H1 (cell line): ENCODE measurements around the gene DIP2C. TPM values are rescaled to one million over a fixed set of nuclear protein-coding genes. Genes with fewer than 3 reads are reported as not detected.
A peak's percentile ranks its signal among the peaks of the same experiment; 100 is the strongest.

Source experiments
- CTCF ChIA-PET: fragments of 300-600 bp; sonication (Branson Sonifier 250); formaldehyde crosslinking; loops from one replicate; lab custom pipeline; 2021; ENCODE audit not compliant: partially characterized antibody; lab: Charles Lee
- POLR2A ChIA-PET: fragments of 300-600 bp; sonication (Branson Sonifier 250); formaldehyde crosslinking; loops from one replicate; lab custom pipeline; 2021; ENCODE audit warnings: inconsistent platforms; ENCODE audit not compliant: partially characterized antibody; lab: Charles Lee
- DNase-seq, 2 experiments: peaks; one replicate each; pipeline versions ENCODE4 v3.0.0 to v3.0.0-alpha.2; 2010 to 2022; ENCODE audit warnings: low spot score in 2 of 2, low read depth in 1 of 2, mixed read lengths in 1 of 2
- FAIRE-seq: peaks from 2 replicates; lab custom pipeline; 2011; peaks lifted over from hg19 to GRCh38; lab: Jason Lieb, UNC
- H2AFZ ChIP-seq: 2 replicates; pipeline ENCODE4 v1.8.1; 2012; ENCODE audit warnings: low read length, inconsistent platforms
- H2AK5ac ChIP-seq: 2 replicates; pipeline ENCODE4 v1.6.1; 2013; ENCODE audit warnings: low read depth, low read length
- H2BK120ac ChIP-seq: replicated peaks from 2 replicates; pipeline ENCODE3; 2013; ENCODE audit warnings: low read depth, low read length, inconsistent platforms
- H2BK12ac ChIP-seq: 2 replicates; pipeline ENCODE4 v1.6.1; 2013; ENCODE audit warnings: low read depth, low read length
- H2BK15ac ChIP-seq: 2 replicates; pipeline ENCODE4 v1.6.1; 2013; ENCODE audit warnings: low read length
- H2BK20ac ChIP-seq: 2 replicates; pipeline ENCODE4 v1.6.1; 2013; ENCODE audit warnings: low read length
- H2BK5ac ChIP-seq: 2 replicates; pipeline ENCODE4 v1.6.1; 2013; ENCODE audit warnings: low read depth, low read length
- H3K14ac ChIP-seq: 2 replicates; pipeline ENCODE4 v1.6.1; 2013; ENCODE audit warnings: inconsistent platforms; ENCODE audit not compliant: insufficient read length
- H3K18ac ChIP-seq: 2 replicates; pipeline ENCODE4 v1.6.1; 2013; ENCODE audit warnings: low read length; ENCODE audit errors: extremely low read depth
- H3K23ac ChIP-seq: 2 replicates; pipeline ENCODE4 v1.6.1; 2013; ENCODE audit warnings: inconsistent platforms; ENCODE audit not compliant: insufficient read length
- H3K23me2 ChIP-seq: 2 replicates; pipeline ENCODE4 v1.6.1; 2013; ENCODE audit warnings: low read depth, low read length
- H3K27ac ChIP-seq: 2 replicates; pipeline ENCODE4 v1.6.1; 2011; ENCODE audit warnings: low read depth, low read length, inconsistent platforms
- H3K27me3 ChIP-seq, 4 experiments: replicated peaks in 1 of 4; 1 replicate in 1 of 4; 2 replicates in 3 of 4; pipeline versions ENCODE4 v1.6.1 to v1.8.1; 2011 to 2013; ENCODE audit warnings: low read length in 3 of 4, mild to moderate bottlenecking in 3 of 4, inconsistent platforms in 2 of 4, mixed read lengths in 2 of 4, moderate library complexity in 1 of 4; ENCODE audit not compliant: control insufficient read depth in 3 of 4, insufficient read depth in 3 of 4; ENCODE audit errors: extremely low read depth in 1 of 4
- H3K36me3 ChIP-seq, 4 experiments: 2 replicates each; pipeline versions ENCODE4 v1.6.1 to v1.8.1; 2011 to 2013; ENCODE audit warnings: mild to moderate bottlenecking in 4 of 4, low read length in 3 of 4, moderate library complexity in 2 of 4, control low read depth in 1 of 4, inconsistent platforms in 1 of 4; ENCODE audit not compliant: insufficient read depth in 4 of 4, control insufficient read depth in 2 of 4
- H3K4ac ChIP-seq: replicated peaks from 2 replicates; pipeline ENCODE3; 2013; ENCODE audit warnings: low read length, low read depth, mixed read lengths, inconsistent platforms; ENCODE audit not compliant: insufficient read length
- H3K4me1 ChIP-seq, 4 experiments: replicated peaks in 1 of 4; 1 replicate in 1 of 4; 2 replicates in 3 of 4; pipeline versions ENCODE4 v1.6.1 to v1.8.1; 2011 to 2013; ENCODE audit warnings: low read length in 3 of 4, inconsistent platforms in 2 of 4, mixed read lengths in 1 of 4; ENCODE audit not compliant: insufficient read depth in 4 of 4, control insufficient read depth in 3 of 4
- H3K4me2 ChIP-seq, 2 experiments: 2 replicates each; pipeline versions ENCODE4 v1.6.1 to v1.8.1; 2011 to 2013; ENCODE audit warnings: low read depth in 2 of 2, low read length in 2 of 2, control low read depth in 1 of 2, inconsistent platforms in 1 of 2, mild to moderate bottlenecking in 1 of 2; ENCODE audit not compliant: insufficient read depth in 1 of 2
- H3K4me3 ChIP-seq, 4 experiments: fragments of 200-600, 300-600 bp in 1 of 4; sonication (generic), shearing (Covaris generic), sonication (Bioruptor Twin) in 1 of 4; 2 replicates each; pipeline versions ENCODE4 v1.5.1 to v1.8.1; 2011 to 2016; ENCODE audit warnings: low read length in 4 of 4, low read depth in 3 of 4, control low read depth in 2 of 4, inconsistent platforms in 2 of 4, mild to moderate bottlenecking in 2 of 4, mixed read lengths in 1 of 4, moderate library complexity in 1 of 4; ENCODE audit not compliant: insufficient read depth in 2 of 4; ENCODE audit errors: extremely low read depth in 1 of 4
- H3K56ac ChIP-seq: replicated peaks from 2 replicates; pipeline ENCODE3; 2013; ENCODE audit warnings: low read depth, mild to moderate bottlenecking, mixed read lengths, low read length, inconsistent platforms; ENCODE audit not compliant: insufficient read length
- H3K79me1 ChIP-seq: 2 replicates; pipeline ENCODE4 v1.6.1; 2013; ENCODE audit warnings: low read depth, low read length, control low read depth
- H3K79me2 ChIP-seq, 2 experiments: 2 replicates each; pipeline versions ENCODE4 v1.6.1 to v1.8.1; 2012 to 2013; ENCODE audit warnings: low read length in 2 of 2, mild to moderate bottlenecking in 2 of 2, inconsistent platforms in 1 of 2; ENCODE audit not compliant: insufficient read depth in 2 of 2, control insufficient read depth in 1 of 2
- H3K9ac ChIP-seq, 4 experiments: replicated peaks in 1 of 4; 1 replicate in 1 of 4; 2 replicates in 3 of 4; pipeline versions ENCODE4 v1.6.1 to v1.8.1; 2011 to 2013; ENCODE audit warnings: low read depth in 3 of 4, low read length in 3 of 4, control low read depth in 2 of 4, mild to moderate bottlenecking in 2 of 4, moderate library complexity in 2 of 4, inconsistent platforms in 1 of 4; ENCODE audit errors: extremely low read depth in 1 of 4
- H3K9me3 ChIP-seq, 2 experiments: 2 replicates each; pipeline versions ENCODE4 v1.6.1 to v1.8.1; 2012 to 2013; ENCODE audit warnings: mild to moderate bottlenecking in 2 of 2, moderate library complexity in 2 of 2, control low read depth in 1 of 2, inconsistent platforms in 1 of 2, low read depth in 1 of 2, low read length in 1 of 2, mixed read lengths in 1 of 2; ENCODE audit not compliant: insufficient read depth in 2 of 2
- H4K20me1 ChIP-seq, 2 experiments: replicated peaks in 1 of 2; 2 replicates each; pipeline versions ENCODE3 to v1.8.1; 2011 to 2013; ENCODE audit warnings: inconsistent platforms in 2 of 2, low read length in 2 of 2, mild to moderate bottlenecking in 1 of 2; ENCODE audit not compliant: insufficient read depth in 2 of 2, control insufficient read depth in 1 of 2
- H4K5ac ChIP-seq: 2 replicates; pipeline ENCODE4 v1.6.1; 2013; ENCODE audit warnings: low read length, low read depth, mixed read lengths, inconsistent platforms; ENCODE audit not compliant: insufficient read length
- H4K8ac ChIP-seq: 2 replicates; pipeline ENCODE4 v1.8.0; 2013; ENCODE audit warnings: mild to moderate bottlenecking, moderate library complexity, low read length, inconsistent platforms; ENCODE audit not compliant: insufficient read depth; ENCODE audit errors: extremely low read depth
- H4K91ac ChIP-seq: replicated peaks from 2 replicates; pipeline ENCODE3; 2013; ENCODE audit warnings: low read length, mixed read lengths, inconsistent platforms; ENCODE audit not compliant: insufficient read length
- BCL11A ChIP-seq, 2 experiments: IDR thresholded peaks; one replicate each; pipeline ENCODE4 v1.6.1; 2011; ENCODE audit warnings: low read depth in 2 of 2, low read length in 2 of 2, mild to moderate bottlenecking in 2 of 2
- CBX8 ChIP-seq: fragments of 300-800, 300-1000 bp; sonication (generic); IDR thresholded peaks from 2 replicates; pipeline ENCODE4 v1.7.1; 2016; ENCODE audit warnings: low read depth, low read length, borderline replicate concordance
- EZH2 ChIP-seq: fragments of 200-600 bp; sonication (generic); IDR thresholded peaks from 2 replicates; pipeline ENCODE4 v1.7.1; 2012; ENCODE audit warnings: low read depth, mild to moderate bottlenecking, moderate library complexity, low read length, inconsistent platforms; ENCODE audit not compliant: severe bottlenecking
- RBBP5 ChIP-seq: IDR thresholded peaks from 2 replicates; pipeline ENCODE4 v1.7.1; 2012; ENCODE audit warnings: low read depth, mild to moderate bottlenecking, inconsistent platforms, low read length, moderate library complexity, borderline replicate concordance
- RNF2 ChIP-seq: fragments of 200-900, 300-1000 bp; sonication (generic); IDR thresholded peaks from 2 replicates; pipeline ENCODE4 v1.7.1; 2016; ENCODE audit warnings: borderline replicate concordance, low read depth, mild to moderate bottlenecking, antibody characterized with exemption, low read length; ENCODE audit not compliant: poor library complexity, severe bottlenecking; ENCODE audit errors: missing control alignments
- SIX5 ChIP-seq: IDR thresholded peaks from 2 replicates; pipeline ENCODE4 v1.6.1; 2011; ENCODE audit warnings: mild to moderate bottlenecking, low read depth, low read length
- YY1 ChIP-seq: IDR thresholded peaks from 2 replicates; pipeline ENCODE4 v1.6.1; 2011; ENCODE audit warnings: low read depth, mild to moderate bottlenecking, low read length
- WGBS, 2 experiments: shearing (Covaris generic) in 1 of 2; methylation state at CpG; one replicate each; pipeline versions ENCODE4 v1.1.6 to v1.1.7; 2013 to 2015; ENCODE audit warnings: low lambda C conversion rate in 2 of 2, mixed read lengths in 2 of 2, inconsistent platforms in 1 of 2, low coverage in 1 of 2, missing lambda C conversion rate in 1 of 2; ENCODE audit not compliant: insufficient replicate concordance in 2 of 2, insufficient coverage in 1 of 2, insufficient read length in 1 of 2; ENCODE audit errors: extremely low coverage in 1 of 2, missing lambda C conversion rate in 1 of 2; 5-methylcytosine and 5-hydroxymethylcytosine counted together
- long read RNA-seq, 2 experiments: library from RNA in 1 of 2; library from capped mRNA in 1 of 2; stranded (forward); transcript quantifications; one replicate each; pipeline ENCODE4 v2.0.0, GENCODE V29; 2021; ENCODE audit warnings: inconsistent platforms in 1 of 2
- polyA minus RNA-seq, 3 experiments: library from RNA; depleted of rRNA, polyadenylated mRNA; stranded (reverse); fragments of >200 nt; gene quantifications; 1 replicate in 2 of 3; 2 replicates in 1 of 3; pipeline ENCODE4 v1.2.3, GENCODE V29; 2011
- polyA plus RNA-seq, 7 experiments: library from polyadenylated mRNA; depleted of rRNA in 3 of 7; stranded (reverse) in 5 of 7; unstranded in 2 of 7; fragments of >200 nt in 5 of 7; fragments of 200-250 nt in 2 of 7; gene quantifications; 1 replicate in 5 of 7; 2 replicates in 1 of 7; 4 replicates in 1 of 7; pipeline versions ENCODE4 v1.2.1 to v1.2.3, GENCODE V29; 2011 to 2013; ENCODE audit warnings: missing spikeins in 2 of 7, mixed read lengths in 2 of 7
- total RNA-seq: library from RNA; stranded (reverse); fragmentation: NEBNext Ultra II Directional; extraction: Animal tissue kit (Norgen Biotek cat#: 25700); gene quantifications from 2 replicates; pipeline ENCODE4 v1.2.1, GENCODE V29; 2021

The DIP2C gene
- total RNA-seq = 8.8 and 9.3 TPM in 2 replicates
- 3.8 and 6.1 TPM in 2 replicates for polyA plus RNA-seq (2011; rRNA removed)
- polyA plus RNA-seq (2011; cell fraction: cytosol; rRNA removed) = 3.8 TPM
- polyA plus RNA-seq (2011; cell fraction: nucleus; rRNA removed) = 13.3 TPM
- polyA plus RNA-seq (2012, experiment 1 of 2) = 5.4 to 6.5 TPM (median 6.2 TPM) in 4 replicates
- polyA plus RNA-seq (2012, experiment 2 of 2) = 1.4 TPM
- 3.3 TPM for polyA plus RNA-seq (2013, experiment 1 of 2)
- polyA plus RNA-seq (2013, experiment 2 of 2) = 3.0 TPM
- polyA minus RNA-seq (2011; rRNA and poly(A)+ RNA removed) = 8.7 and 9.7 TPM in 2 replicates
- polyA minus RNA-seq (2011; cell fraction: cytosol; rRNA and poly(A)+ RNA removed) = 6.4 TPM
- polyA minus RNA-seq (2011; cell fraction: nucleus; rRNA and poly(A)+ RNA removed) = 11.3 TPM
- long read RNA-seq, experiment 1, partial matches to known transcripts = 4 of 4 reads
- long read RNA-seq, experiment 1, other reads (novel, unspliced or antisense) = 0 of 4 reads
- long read RNA-seq, experiment 2, partial matches to known transcripts = 1 of 1 reads
- long read RNA-seq, experiment 2, other reads (novel, unspliced or antisense) = 0 of 1 reads

- Histone ChIP-seq H4K91ac (no peak within 1 kb of the TSS), H2BK20ac (no peak within 1 kb of the TSS), H3K79me1 (peaks cover 5% of the 10 kb centered on the region), H3K9me3 (no peaks in the 10 kb centered on the region), H4K8ac (peak within 1 kb of the TSS; percentile 92), H4K5ac (no peak within 1 kb of the TSS), H4K20me1 (peaks cover 6 to 10% of the 10 kb centered on the region in 2 experiments), H3K23ac (no peak within 1 kb of the TSS), H3K79me2 (peaks cover 0 to 20% of the 10 kb centered on the region in 2 experiments; a peak in 2 of 4 replicates), H2BK5ac (no peak within 1 kb of the TSS), H2AK5ac (no peak within 1 kb of the TSS), H3K27me3 (peaks cover 0 to 12% (median 7%) of the 10 kb centered on the region in 4 experiments; a peak in 3 of 7 replicates), H3K4ac (no peak within 1 kb of the TSS), H3K4me3 (peak within 1 kb of the TSS; percentile 59 to 97 (median 76)), H3K4me1 (peaks cover 0 to 7% (median 3%) of the 10 kb centered on the region in 4 experiments; a peak in 3 of 7 replicates), H2BK12ac (no peak within 1 kb of the TSS), H2AFZ (peak within 1 kb of the TSS; percentile 63), H3K9ac (peak within 1 kb of the TSS; percentile 29 to 90 (median 61)), H2BK15ac (no peak within 1 kb of the TSS; the same call in 1 of the 2 replicates), H3K36me3 (no peaks in the 10 kb centered on the region), H3K27ac (no peak within 1 kb of the TSS), H2BK120ac (no peak within 1 kb of the TSS), H3K18ac (peak within 1 kb of the TSS; percentile 19; the same call in 1 of the 2 replicates), H3K56ac (peak within 1 kb of the TSS; percentile 6), H3K4me2 (peak within 1 kb of the TSS; percentile 83 to 86), H3K14ac (no peak within 1 kb of the TSS), H3K23me2 (peaks cover 8% of the 10 kb centered on the region; the same call in 1 of the 2 replicates)
- FAIRE-seq (no peak), DNase-seq (peak in 1 of 2 experiments; percentile 71)
- WGBS, 2 experiments = 10% methylated on average over 15 of the region's 137 CpGs; no CpG with 5 or more reads in 1 of the 2 experiments
- ChIA-PET CTCF (interaction anchor here (1.1 kb wide), 1 partner anchor 99 kb away, joined by 3 read pairs; no protein-coding TSS in a partner anchor), POLR2A (interaction anchor here (0.8 kb wide), 1 partner anchor 12 kb away, joined by 3 read pairs; no protein-coding TSS in a partner anchor)
- TF ChIP-seq SIX5 (no peak), CBX8 (no peak), YY1 (peak; percentile 60; the same call in 1 of the 2 replicates), RNF2 (no peak), EZH2 (no peak), RBBP5 (0 out of 2 replicates have a peak, but pooled peaks have one; percentile 2), BCL11A (IDR thresholded peaks at IDR 0.05; ENCODE audit: low read depth in 2 of 2, low read length in 2 of 2) (no peak)
Observed at GRCh38 chr10:689452-690371, at the start of gene DIP2C. Gene DIP2C (minus strand): TSS chr10:689668. CDS start chr10:689578, 90 bp downstream.
